DOHH2 (cell line): ENCODE measurements around the gene APOBEC3B.

ENCODE experiments used
- H3F3A ChIP-seq: fragments of 200-600 bp; sonication (generic), shearing (Covaris generic); 2 replicates; pipeline ENCODE4 v1.6.0; 2016; ENCODE audit warnings: antibody characterized with exemption, mild to moderate bottlenecking; ENCODE audit not compliant: control insufficient read depth, insufficient read depth
- H3K27ac ChIP-seq: fragments of 200-600 bp; sonication (generic); 2 replicates; pipeline ENCODE4 v1.5.1; 2014; ENCODE audit warnings: low read depth, mild to moderate bottlenecking, low read length, moderate library complexity
- H3K27me3 ChIP-seq: fragments of 200-600 bp; sonication (generic); 2 replicates; pipeline ENCODE4 v1.6.1; 2014; ENCODE audit warnings: mild to moderate bottlenecking, low read length, mixed read lengths; ENCODE audit not compliant: control insufficient read depth
- H3K36me3 ChIP-seq: fragments of 200-600 bp; sonication (generic); 2 replicates; pipeline ENCODE4 v1.6.1; 2014; ENCODE audit warnings: mild to moderate bottlenecking, low read length, moderate library complexity, mixed read lengths; ENCODE audit not compliant: control insufficient read depth
- H3K4me1 ChIP-seq: fragments of 200-600 bp; sonication (generic); 2 replicates; pipeline ENCODE4 v1.6.1; 2014; ENCODE audit warnings: mild to moderate bottlenecking, low read length, mixed read lengths; ENCODE audit not compliant: control insufficient read depth
- H3K4me2 ChIP-seq: fragments of 200-600 bp; sonication (generic); 2 replicates; pipeline ENCODE4 v1.6.0; 2014; ENCODE audit warnings: mild to moderate bottlenecking, low read length, moderate library complexity
- H3K4me3 ChIP-seq: fragments of 200-600 bp; sonication (generic); 2 replicates; pipeline ENCODE4 v1.5.1; 2014; ENCODE audit warnings: mild to moderate bottlenecking, low read length, mixed read lengths
- H3K79me2 ChIP-seq: fragments of 200-600 bp; sonication (generic); 2 replicates; pipeline ENCODE4 v1.6.1; 2014; ENCODE audit warnings: mild to moderate bottlenecking, low read length, mixed read lengths; ENCODE audit not compliant: control insufficient read depth
- H3K9me2 ChIP-seq: fragments of 200-600 bp; sonication (generic); replicated peaks from 2 replicates; pipeline ENCODE4 v1.6.1; 2014; ENCODE audit warnings: mild to moderate bottlenecking, low read length, mixed read lengths; ENCODE audit not compliant: control insufficient read depth
- H3K9me3 ChIP-seq: fragments of 200-600 bp; sonication (generic); 2 replicates; pipeline ENCODE4 v1.6.1; 2014; ENCODE audit warnings: antibody characterized with exemption, low read length, mixed read lengths; ENCODE audit not compliant: control insufficient read depth, insufficient read depth
- H4K20me1 ChIP-seq: fragments of 200-600 bp; sonication (generic); 2 replicates; pipeline ENCODE4 v1.6.0; 2014; ENCODE audit warnings: low read depth, mild to moderate bottlenecking, antibody characterized with exemption, low read length, moderate library complexity; ENCODE audit not compliant: control insufficient read depth, insufficient read depth
- EZH2phosphoT487 ChIP-seq: fragments of 200-600 bp; sonication (generic); IDR thresholded peaks from 2 replicates; pipeline ENCODE4 v1.6.1; 2017; ENCODE audit warnings: borderline replicate concordance, mild to moderate bottlenecking, antibody characterized with exemption, low read length, moderate library complexity, mixed read lengths
- TF ChIP-seq, protein P1 (sequence below): fragments of 200-600 bp; sonication (generic); IDR thresholded peaks from one replicate; pipeline ENCODE4 v1.5.1; 2014; ENCODE audit warnings: antibody characterized with exemption, mild to moderate bottlenecking, low read depth, low read length; ENCODE audit not compliant: poor library complexity, severe bottlenecking

APOBEC3B gene

DNA sequence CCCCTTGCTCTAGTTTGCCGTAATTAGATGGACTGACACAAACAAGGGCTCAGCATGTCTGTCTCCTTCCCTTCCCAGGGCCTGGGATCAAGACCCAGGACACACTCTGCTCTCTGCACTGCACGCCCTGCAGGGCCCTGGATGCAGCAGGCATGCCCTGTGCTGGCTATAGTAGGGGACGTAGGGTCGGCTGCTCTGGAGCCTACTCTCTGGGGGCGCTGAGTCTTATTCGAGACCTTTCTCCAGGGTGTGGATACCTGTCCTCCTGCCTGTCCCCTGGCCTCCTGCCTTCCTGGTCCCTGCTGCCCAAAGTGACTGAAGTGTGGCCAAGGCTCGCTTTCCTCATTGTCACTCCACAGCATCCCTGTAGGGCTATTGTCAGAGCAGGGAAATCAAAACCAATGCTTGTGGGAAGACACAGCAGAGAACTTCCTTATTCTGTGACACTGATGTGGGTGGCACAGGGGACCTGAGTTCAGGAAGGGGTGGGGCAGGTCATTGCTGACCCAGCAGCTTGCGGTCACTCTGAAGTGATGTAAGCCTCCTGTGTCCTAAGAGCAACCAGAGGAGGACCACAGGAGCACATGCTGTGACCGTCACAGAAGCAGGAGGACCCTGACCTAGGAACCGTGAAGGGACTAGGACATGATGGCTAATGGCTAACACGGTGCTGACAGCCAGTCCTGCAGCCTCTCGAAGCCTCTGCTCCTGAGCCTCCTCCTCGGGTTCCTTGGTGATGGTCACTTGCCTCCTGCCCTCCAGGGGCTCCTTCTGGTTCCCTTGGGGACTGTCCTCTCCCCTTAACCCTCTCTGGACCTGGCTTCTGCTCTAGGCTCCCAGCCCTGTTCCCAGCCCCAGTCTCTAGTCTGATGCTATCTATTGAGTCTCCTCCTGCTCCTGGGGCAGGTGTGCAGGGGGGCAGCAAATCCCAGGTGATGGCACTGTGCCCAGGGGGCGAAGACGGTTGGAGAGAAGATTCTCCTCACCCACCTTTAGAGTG is 14.4 kb upstream of the APOBEC3B start:
- Histone ChIP-seq H3K4me1 (no peaks in the 10 kb centered on the region), H3K27ac (no peak overlapping the region), H3K4me3 (no peak overlapping the region), H3K36me3 (no peaks in the 10 kb centered on the region), H3F3A (no peaks in the 10 kb centered on the region), H3K9me3 (no peaks in the 10 kb centered on the region), H3K9me2 (no peaks in the 10 kb centered on the region), H3K4me2 (no peak overlapping the region), H4K20me1 (no peaks in the 10 kb centered on the region), H3K79me2 (no peaks in the 10 kb centered on the region), H3K27me3 (peaks cover 38% of the 10 kb centered on the region)
- no peak for TF ChIP-seq EZH2phosphoT487
- TF ChIP-seq, protein P1, sequence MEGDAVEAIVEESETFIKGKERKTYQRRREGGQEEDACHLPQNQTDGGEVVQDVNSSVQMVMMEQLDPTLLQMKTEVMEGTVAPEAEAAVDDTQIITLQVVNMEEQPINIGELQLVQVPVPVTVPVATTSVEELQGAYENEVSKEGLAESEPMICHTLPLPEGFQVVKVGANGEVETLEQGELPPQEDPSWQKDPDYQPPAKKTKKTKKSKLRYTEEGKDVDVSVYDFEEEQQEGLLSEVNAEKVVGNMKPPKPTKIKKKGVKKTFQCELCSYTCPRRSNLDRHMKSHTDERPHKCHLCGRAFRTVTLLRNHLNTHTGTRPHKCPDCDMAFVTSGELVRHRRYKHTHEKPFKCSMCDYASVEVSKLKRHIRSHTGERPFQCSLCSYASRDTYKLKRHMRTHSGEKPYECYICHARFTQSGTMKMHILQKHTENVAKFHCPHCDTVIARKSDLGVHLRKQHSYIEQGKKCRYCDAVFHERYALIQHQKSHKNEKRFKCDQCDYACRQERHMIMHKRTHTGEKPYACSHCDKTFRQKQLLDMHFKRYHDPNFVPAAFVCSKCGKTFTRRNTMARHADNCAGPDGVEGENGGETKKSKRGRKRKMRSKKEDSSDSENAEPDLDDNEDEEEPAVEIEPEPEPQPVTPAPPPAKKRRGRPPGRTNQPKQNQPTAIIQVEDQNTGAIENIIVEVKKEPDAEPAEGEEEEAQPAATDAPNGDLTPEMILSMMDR: no peak

DNA sequence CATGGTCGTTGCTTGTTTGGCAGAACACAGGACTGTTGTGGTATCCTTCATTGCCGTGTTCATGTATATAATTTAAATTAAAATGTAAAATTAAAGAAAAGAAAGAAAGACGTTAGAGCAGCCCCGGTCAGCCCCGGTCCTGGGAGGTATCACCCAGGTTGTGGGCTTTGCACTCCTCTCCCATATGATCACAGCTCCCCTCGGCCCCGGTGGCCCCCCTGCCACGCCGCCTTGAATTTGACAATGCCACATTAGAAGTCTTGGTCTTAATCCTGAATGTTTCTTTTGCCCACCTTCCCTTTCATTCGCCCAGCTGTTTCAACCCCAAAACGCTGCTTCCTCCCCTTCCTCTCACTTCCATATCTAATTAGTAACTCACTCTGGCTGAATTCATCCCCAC is 13.3 kb upstream of the APOBEC3B start:
- Histone ChIP-seq H3K36me3 (no peaks in the 10 kb centered on the region), H3K79me2 (no peaks in the 10 kb centered on the region), H3K9me3 (no peaks in the 10 kb centered on the region), H4K20me1 (no peaks in the 10 kb centered on the region), H3K27ac (no peak overlapping the region), H3K4me2 (no peak overlapping the region), H3F3A (no peaks in the 10 kb centered on the region), H3K27me3 (peaks cover 38% of the 10 kb centered on the region), H3K9me2 (no peaks in the 10 kb centered on the region), H3K4me1 (no peaks in the 10 kb centered on the region), H3K4me3 (no peak overlapping the region)
- TF ChIP-seq EZH2phosphoT487: no peak
- TF ChIP-seq, protein P1: no peak

DNA sequence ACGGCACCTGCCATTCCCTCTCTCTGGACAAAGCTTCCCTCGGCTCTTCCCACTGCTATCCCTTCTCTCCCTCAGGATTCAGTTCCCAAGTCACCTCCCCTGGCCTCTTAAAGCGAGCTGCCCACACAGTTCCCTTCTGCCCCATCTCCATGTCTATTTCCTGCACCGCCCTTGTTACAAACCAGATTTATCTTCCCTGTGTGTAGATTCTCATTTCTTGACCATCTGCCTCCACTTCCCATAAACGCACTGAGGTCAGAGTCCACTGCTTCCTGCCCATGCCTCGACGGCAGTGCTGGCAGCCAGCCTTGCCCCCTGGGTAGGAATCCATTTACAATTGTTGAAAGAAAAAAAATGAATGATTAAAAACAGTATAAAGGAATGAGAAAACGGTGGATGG is 11.6 kb upstream of the APOBEC3B start:
- TF ChIP-seq, protein P1: no peak
- no peak for TF ChIP-seq EZH2phosphoT487
- H3K27ac ChIP-seq: no peak overlapping the region
- peaks cover 32% of the 10 kb centered on the region for H3K27me3 ChIP-seq
- no peaks in the 10 kb centered on the region for H3K36me3 ChIP-seq
- no peaks in the 10 kb centered on the region for H3K4me1 ChIP-seq
- no peak overlapping the region for H3K4me3 ChIP-seq
- H3K4me2 ChIP-seq: no peak overlapping the region
- H3K79me2 ChIP-seq: no peaks in the 10 kb centered on the region
- H3F3A ChIP-seq: no peaks in the 10 kb centered on the region
- no peaks in the 10 kb centered on the region for H3K9me3 ChIP-seq
- H4K20me1 ChIP-seq: no peaks in the 10 kb centered on the region
- H3K9me2 ChIP-seq: no peaks in the 10 kb centered on the region
